HCT116 (cell line): ENCODE results near the gene CALN1. TPM values are rescaled to one million over a fixed set of nuclear protein-coding genes. Genes with fewer than 3 reads are reported as not detected.

ENCODE experiments used
- ATAC-seq: fragments of 200-7000 bp; cut with Tn5 transposase; 2 replicates; pipeline ENCODE4 v1.9.1; 2020; ENCODE audit warnings: mild to moderate bottlenecking, moderate library complexity
- BruUV-seq: library from RNA; stranded (reverse); fragments of 400-500 nt; replicated peaks from 2 replicates; lab custom pipeline; 2021; lab: Mats Ljungman, UMichigan
- CTCF ChIA-PET: fragments of 300-600 bp; sonication (Branson Sonifier 250); formaldehyde crosslinking; loops from one replicate; lab custom pipeline; 2021; ENCODE audit warnings: antibody characterized with exemption; lab: Charles Lee
- POLR2A ChIA-PET: fragments of 300-600, 350-600 bp; sonication (Branson Sonifier 250); formaldehyde crosslinking; loops from one replicate; lab custom pipeline; 2021; ENCODE audit warnings: antibody characterized with exemption; lab: Charles Lee
- RAD21 ChIA-PET, 2 experiments: fragments of 300-600 bp; sonication (Branson Sonifier 250); formaldehyde crosslinking; loops; one replicate each; lab custom pipeline; 2023; ENCODE audit warnings: low total read pairs in 2 of 2; ENCODE audit not compliant: uncharacterized antibody in 2 of 2, unreplicated experiment in 2 of 2, low non-redundant PET in 1 of 2; lab: Charles Lee
- DNase-seq: peaks from one replicate; pipeline ENCODE4 v3.0.0-alpha.2; 2010; ENCODE audit warnings: low read depth, low spot score
- H2AFZ ChIP-seq: fragments of 200-600 bp; shearing (Covaris generic), sonication (generic); 2 replicates; pipeline ENCODE4 v1.6.1; 2017; ENCODE audit warnings: low read depth, mixed run types, mixed read lengths, antibody characterized with exemption, low read length; ENCODE audit not compliant: poor library complexity, severe bottlenecking
- H3K27ac ChIP-seq: 2 replicates; pipeline ENCODE4 v1.5.1; 2012; ENCODE audit warnings: low read depth, low read length
- H3K27me3 ChIP-seq: fragments of 200-600 bp; sonication (generic); 2 replicates; pipeline ENCODE4 v1.6.1; 2016; ENCODE audit warnings: mixed run types, low read length, mixed read lengths; ENCODE audit not compliant: insufficient read depth
- H3K36me3 ChIP-seq, 2 experiments: fragments of 200-500 bp in 1 of 2; fragments of 200-600 bp in 1 of 2; sonication (Bioruptor generic) in 1 of 2; sonication (generic) in 1 of 2; 2 replicates each; pipeline versions ENCODE4 v1.5.1 to v1.6.1; 2014 to 2016; ENCODE audit warnings: low read length in 2 of 2, inconsistent platforms in 1 of 2, mixed read lengths in 1 of 2, mixed run types in 1 of 2; ENCODE audit not compliant: insufficient read depth in 2 of 2, control insufficient read depth in 1 of 2
- H3K4me1 ChIP-seq, 2 experiments: fragments of 200-600 bp in 1 of 2; sonication (generic) in 1 of 2; 2 replicates each; pipeline versions ENCODE4 v1.5.1 to v1.6.1; 2012 to 2017; ENCODE audit warnings: low read length in 2 of 2, inconsistent platforms in 1 of 2, mild to moderate bottlenecking in 1 of 2, mixed read lengths in 1 of 2, mixed run types in 1 of 2, moderate library complexity in 1 of 2; ENCODE audit not compliant: insufficient read depth in 2 of 2, control insufficient read depth in 1 of 2
- H3K4me2 ChIP-seq: fragments of 200-600 bp; sonication (generic); 2 replicates; pipeline ENCODE4 v1.6.1; 2017; ENCODE audit warnings: mixed run types, low read length, mixed read lengths
- H3K4me3 ChIP-seq, 2 experiments: fragments of 200-600 bp in 1 of 2; sonication (generic) in 1 of 2; replicated peaks in 1 of 2; 2 replicates each; pipeline ENCODE4 v1.5.1; 2011 to 2016; ENCODE audit warnings: low read length in 2 of 2, control low read depth in 1 of 2, low read depth in 1 of 2, mild to moderate bottlenecking in 1 of 2, mixed read lengths in 1 of 2, mixed run types in 1 of 2
- H3K79me2 ChIP-seq: fragments of 200-600 bp; sonication (generic); 2 replicates; pipeline ENCODE4 v1.6.1; 2017; ENCODE audit warnings: mild to moderate bottlenecking, mixed run types, low read length, moderate library complexity, mixed read lengths; ENCODE audit not compliant: insufficient read depth
- H3K9ac ChIP-seq: fragments of 200-600 bp; sonication (generic); 2 replicates; pipeline ENCODE4 v1.6.1; 2016; ENCODE audit warnings: low read length, mixed read lengths
- H3K9me2 ChIP-seq: fragments of 200-600 bp; sonication (generic), shearing (Covaris generic); 2 replicates; pipeline ENCODE4 v1.6.1; 2017; ENCODE audit warnings: mixed run types, mild to moderate bottlenecking, moderate library complexity; ENCODE audit not compliant: insufficient read depth
- H3K9me3 ChIP-seq, 2 experiments: fragments of 200-500 bp in 1 of 2; fragments of 200-600 bp in 1 of 2; sonication (Bioruptor generic) in 1 of 2; sonication (generic) in 1 of 2; 2 replicates each; pipeline ENCODE4 v1.6.1; 2014 to 2017; ENCODE audit warnings: low read length in 2 of 2, mixed read lengths in 2 of 2, inconsistent platforms in 1 of 2, low read depth in 1 of 2, mild to moderate bottlenecking in 1 of 2, mixed run types in 1 of 2, moderate library complexity in 1 of 2; ENCODE audit not compliant: control insufficient read depth in 1 of 2, insufficient read depth in 1 of 2
- H4K20me1 ChIP-seq: fragments of 200-600 bp; sonication (generic), shearing (Covaris generic); 2 replicates; pipeline ENCODE4 v1.6.1; 2017; ENCODE audit warnings: mixed run types, mild to moderate bottlenecking, moderate library complexity; ENCODE audit not compliant: insufficient read depth
- CBX3 ChIP-seq: IDR thresholded peaks from 2 replicates; pipeline ENCODE4 v1.6.1; 2012; ENCODE audit warnings: low read depth
- CEBPB ChIP-seq: IDR thresholded peaks from 2 replicates; pipeline ENCODE4 v1.6.1; 2012; ENCODE audit warnings: low read depth
- EGR1 ChIP-seq: IDR thresholded peaks from 2 replicates; pipeline ENCODE4 v1.6.1; 2012; ENCODE audit warnings: low read depth
- ELF1 ChIP-seq: IDR thresholded peaks from 2 replicates; pipeline ENCODE4 v1.6.1; 2012; ENCODE audit warnings: low read depth, borderline replicate concordance
- EZH2phosphoT487 ChIP-seq: fragments of 200-600 bp; IDR thresholded peaks from 2 replicates; pipeline ENCODE4 v1.6.1; 2018; ENCODE audit warnings: antibody characterized with exemption, borderline replicate concordance
- FOSL1 ChIP-seq: IDR thresholded peaks from 2 replicates; pipeline ENCODE4 v1.6.1; 2012; ENCODE audit warnings: low read depth
- JUND ChIP-seq: IDR thresholded peaks from 2 replicates; pipeline ENCODE4 v1.6.1; 2012
- POLR2AphosphoS5 ChIP-seq: IDR thresholded peaks from 2 replicates; pipeline ENCODE4 v1.6.1; 2011; ENCODE audit warnings: mild to moderate bottlenecking, low read depth, low read length, moderate library complexity
- RAD21 ChIP-seq: IDR thresholded peaks from 2 replicates; pipeline ENCODE4 v1.6.1; 2012; ENCODE audit warnings: low read depth, mild to moderate bottlenecking
- SIN3A ChIP-seq: IDR thresholded peaks from 2 replicates; pipeline ENCODE4 v1.6.1; 2012; ENCODE audit warnings: low read depth
- SP1 ChIP-seq: IDR thresholded peaks from 2 replicates; pipeline ENCODE4 v1.6.1; 2012; ENCODE audit warnings: low read depth
- SRF ChIP-seq: IDR thresholded peaks from 2 replicates; pipeline ENCODE4 v1.6.1; 2012; ENCODE audit warnings: low read depth
- ZFX ChIP-seq: fragments of 450-650 bp; IDR thresholded peaks from 2 replicates; pipeline ENCODE4 v1.6.1; 2017
- ZNF274 ChIP-seq: fragments of 200-500 bp; sonication (Bioruptor generic); IDR thresholded peaks from 2 replicates; pipeline ENCODE4 v1.6.1; 2014; ENCODE audit warnings: mild to moderate bottlenecking, low read depth, low read length, inconsistent platforms
- intact Hi-C: fragments of 100-400 bp; cut with micrococcal nuclease; formaldehyde crosslinking; loops from 2 replicates; pipeline ENCODE4 v1.10.0; 2022
- total RNA-seq: library from RNA; stranded (reverse); gene quantifications from one replicate; pipeline ENCODE4 v1.2.1, GENCODE V29; 2021; ENCODE audit not compliant: unreplicated experiment
- TF ChIP-seq, protein P1 (sequence below): IDR thresholded peaks from 2 replicates; pipeline ENCODE4 v1.6.1; 2012
- TF ChIP-seq, protein P2 (sequence below): IDR thresholded peaks from 2 replicates; pipeline ENCODE4 v1.6.1; 2011; ENCODE audit warnings: mild to moderate bottlenecking, low read length, moderate library complexity; ENCODE audit not compliant: insufficient replicate concordance; ENCODE audit errors: extremely low read depth
- TF ChIP-seq, protein P3 (sequence below): IDR thresholded peaks from 2 replicates; pipeline ENCODE4 v1.6.1; 2012
- TF ChIP-seq, protein P4 (sequence below): IDR thresholded peaks from 2 replicates; pipeline ENCODE4 v1.6.1; 2012; ENCODE audit warnings: low read depth

Gene CALN1
- total RNA-seq, 1 experiment from 2014 or later: 0.17 TPM

DNA sequence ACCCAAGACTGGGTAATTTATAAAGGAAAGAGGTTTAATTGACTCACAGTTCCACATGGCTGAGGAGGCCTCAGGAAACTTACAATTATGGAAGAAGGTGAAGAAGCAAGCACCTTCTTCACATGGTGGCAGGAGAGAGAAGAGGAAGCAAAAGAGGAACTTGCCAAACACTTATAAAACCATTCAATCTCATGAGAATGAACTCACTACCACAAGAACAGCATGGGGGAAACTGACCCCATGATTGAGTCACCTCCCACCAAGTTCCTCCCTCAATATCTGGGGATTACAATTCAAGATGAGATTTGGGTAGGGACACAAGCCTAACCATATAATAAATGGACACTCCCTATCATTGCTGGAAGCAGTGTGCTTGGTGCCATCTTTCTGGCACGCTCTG is 506.3 kb downstream of the CALN1 start:
- no peak overlapping the region for H3K27ac ChIP-seq
- no peak overlapping the region for H2AFZ ChIP-seq
- no peak overlapping the region for H3K4me2 ChIP-seq
- POLR2A ChIA-PET: no interaction called here
- no peaks in the 10 kb centered on the region for H3K9me2 ChIP-seq
- H3K9me3 ChIP-seq: peaks cover 0 to 15% of the 10 kb centered on the region in 2 experiments; a peak in 2 of 4 replicates
- H3K9ac ChIP-seq: no peak overlapping the region
- DNase-seq: no peak
- H3K79me2 ChIP-seq: no peaks in the 10 kb centered on the region
- no peaks in the 10 kb centered on the region; a peak in 1 of 4 replicates for H3K36me3 ChIP-seq
- H3K4me3 ChIP-seq: no peak overlapping the region
- no peaks in the 10 kb centered on the region for H3K4me1 ChIP-seq
- H3K27me3 ChIP-seq: no peaks in the 10 kb centered on the region
- no peak for ATAC-seq
- CTCF ChIA-PET: no interaction called here
- H4K20me1 ChIP-seq: no peaks in the 10 kb centered on the region
- RAD21 ChIA-PET: no interaction called here
- no TSS peak for BruUV-seq
- intact Hi-C loops: no loop called here
- TF ChIP-seq RAD21 (no peak), CEBPB (no peak), POLR2AphosphoS5 (no peak)
- TF ChIP-seq, protein P1, sequence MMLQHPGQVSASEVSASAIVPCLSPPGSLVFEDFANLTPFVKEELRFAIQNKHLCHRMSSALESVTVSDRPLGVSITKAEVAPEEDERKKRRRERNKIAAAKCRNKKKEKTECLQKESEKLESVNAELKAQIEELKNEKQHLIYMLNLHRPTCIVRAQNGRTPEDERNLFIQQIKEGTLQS: no peak

DNA sequence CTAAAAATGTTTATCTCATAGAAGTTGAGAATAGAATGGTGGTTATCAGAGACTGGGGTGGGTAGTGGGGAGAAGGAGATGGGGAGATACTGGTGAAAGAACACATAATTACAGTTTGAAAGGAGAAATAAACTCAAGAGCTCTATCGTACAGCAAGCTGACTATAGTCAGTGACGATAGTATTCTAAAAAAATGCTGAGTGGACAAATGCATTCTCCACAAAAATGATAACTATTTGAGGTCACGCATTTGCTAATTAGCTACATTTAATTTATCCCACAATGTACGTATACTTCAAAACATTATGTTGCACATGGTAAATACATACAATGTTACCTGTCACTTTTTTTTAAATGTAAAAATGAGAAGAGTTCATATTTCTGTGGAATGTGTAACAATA is 507.7 kb downstream of the CALN1 start:
- Histone ChIP-seq H2AFZ (no peak overlapping the region), H3K79me2 (no peaks in the 10 kb centered on the region), H3K36me3 (no peaks in the 10 kb centered on the region; a peak in 1 of 4 replicates), H4K20me1 (no peaks in the 10 kb centered on the region), H3K9me2 (no peaks in the 10 kb centered on the region), H3K27me3 (no peaks in the 10 kb centered on the region), H3K9ac (no peak overlapping the region), H3K4me2 (no peak overlapping the region), H3K27ac (no peak overlapping the region), H3K9me3 (peaks cover 6 to 15% of the 10 kb centered on the region in 2 experiments; a peak in 2 of 4 replicates), H3K4me3 (no peak overlapping the region), H3K4me1 (no peaks in the 10 kb centered on the region)
- ChIA-PET CTCF (no interaction called here), POLR2A (no interaction called here), RAD21 (no interaction called here)
- no peak for DNase-seq
- intact Hi-C loops: no loop called here
- no TSS peak for BruUV-seq
- ATAC-seq: no peak
- TF ChIP-seq SIN3A (no peak), RAD21 (no peak), EZH2phosphoT487 (no peak), CEBPB (no peak), SRF (no peak), JUND (no peak), ELF1 (no peak), EGR1 (no peak), CBX3 (no peak), FOSL1 (no peak), SP1 (no peak), ZNF274 (no peak), ZFX (no peak)
- TF ChIP-seq, protein P2, sequence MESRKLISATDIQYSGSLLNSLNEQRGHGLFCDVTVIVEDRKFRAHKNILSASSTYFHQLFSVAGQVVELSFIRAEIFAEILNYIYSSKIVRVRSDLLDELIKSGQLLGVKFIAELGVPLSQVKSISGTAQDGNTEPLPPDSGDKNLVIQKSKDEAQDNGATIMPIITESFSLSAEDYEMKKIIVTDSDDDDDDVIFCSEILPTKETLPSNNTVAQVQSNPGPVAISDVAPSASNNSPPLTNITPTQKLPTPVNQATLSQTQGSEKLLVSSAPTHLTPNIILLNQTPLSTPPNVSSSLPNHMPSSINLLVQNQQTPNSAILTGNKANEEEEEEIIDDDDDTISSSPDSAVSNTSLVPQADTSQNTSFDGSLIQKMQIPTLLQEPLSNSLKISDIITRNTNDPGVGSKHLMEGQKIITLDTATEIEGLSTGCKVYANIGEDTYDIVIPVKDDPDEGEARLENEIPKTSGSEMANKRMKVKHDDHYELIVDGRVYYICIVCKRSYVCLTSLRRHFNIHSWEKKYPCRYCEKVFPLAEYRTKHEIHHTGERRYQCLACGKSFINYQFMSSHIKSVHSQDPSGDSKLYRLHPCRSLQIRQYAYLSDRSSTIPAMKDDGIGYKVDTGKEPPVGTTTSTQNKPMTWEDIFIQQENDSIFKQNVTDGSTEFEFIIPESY: no peak
- TF ChIP-seq, protein P3, sequence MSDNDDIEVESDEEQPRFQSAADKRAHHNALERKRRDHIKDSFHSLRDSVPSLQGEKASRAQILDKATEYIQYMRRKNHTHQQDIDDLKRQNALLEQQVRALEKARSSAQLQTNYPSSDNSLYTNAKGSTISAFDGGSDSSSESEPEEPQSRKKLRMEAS: no peak
- TF ChIP-seq, protein P4, sequence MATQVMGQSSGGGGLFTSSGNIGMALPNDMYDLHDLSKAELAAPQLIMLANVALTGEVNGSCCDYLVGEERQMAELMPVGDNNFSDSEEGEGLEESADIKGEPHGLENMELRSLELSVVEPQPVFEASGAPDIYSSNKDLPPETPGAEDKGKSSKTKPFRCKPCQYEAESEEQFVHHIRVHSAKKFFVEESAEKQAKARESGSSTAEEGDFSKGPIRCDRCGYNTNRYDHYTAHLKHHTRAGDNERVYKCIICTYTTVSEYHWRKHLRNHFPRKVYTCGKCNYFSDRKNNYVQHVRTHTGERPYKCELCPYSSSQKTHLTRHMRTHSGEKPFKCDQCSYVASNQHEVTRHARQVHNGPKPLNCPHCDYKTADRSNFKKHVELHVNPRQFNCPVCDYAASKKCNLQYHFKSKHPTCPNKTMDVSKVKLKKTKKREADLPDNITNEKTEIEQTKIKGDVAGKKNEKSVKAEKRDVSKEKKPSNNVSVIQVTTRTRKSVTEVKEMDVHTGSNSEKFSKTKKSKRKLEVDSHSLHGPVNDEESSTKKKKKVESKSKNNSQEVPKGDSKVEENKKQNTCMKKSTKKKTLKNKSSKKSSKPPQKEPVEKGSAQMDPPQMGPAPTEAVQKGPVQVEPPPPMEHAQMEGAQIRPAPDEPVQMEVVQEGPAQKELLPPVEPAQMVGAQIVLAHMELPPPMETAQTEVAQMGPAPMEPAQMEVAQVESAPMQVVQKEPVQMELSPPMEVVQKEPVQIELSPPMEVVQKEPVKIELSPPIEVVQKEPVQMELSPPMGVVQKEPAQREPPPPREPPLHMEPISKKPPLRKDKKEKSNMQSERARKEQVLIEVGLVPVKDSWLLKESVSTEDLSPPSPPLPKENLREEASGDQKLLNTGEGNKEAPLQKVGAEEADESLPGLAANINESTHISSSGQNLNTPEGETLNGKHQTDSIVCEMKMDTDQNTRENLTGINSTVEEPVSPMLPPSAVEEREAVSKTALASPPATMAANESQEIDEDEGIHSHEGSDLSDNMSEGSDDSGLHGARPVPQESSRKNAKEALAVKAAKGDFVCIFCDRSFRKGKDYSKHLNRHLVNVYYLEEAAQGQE: no peak
